K562 (cell line): ENCODE measurements around the gene ATXN1. TPM values are rescaled to one million over a fixed set of nuclear protein-coding genes. Genes with fewer than 3 reads are reported as not detected.

Experiments
- CBX1 ChIP-seq: sonication (generic); IDR thresholded peaks from 2 replicates; pipeline ENCODE4 v1.6.1; 2016; ENCODE audit warnings: antibody characterized with exemption, low read depth, mild to moderate bottlenecking
- CREB3 ChIP-seq: fragments of 450-650 bp; conservative IDR thresholded peaks from 2 replicates; pipeline ENCODE4 v1.6.1; 2016; ENCODE audit warnings: missing genetic modification characterization, low read depth, mild to moderate bottlenecking, missing compliant biosample characterization, moderate library complexity
- GATA2 ChIP-seq: sonication (generic); formaldehyde crosslinking; IDR thresholded peaks from 2 replicates; pipeline ENCODE4 v1.4.0; 2020; ENCODE audit warnings: mild to moderate bottlenecking, missing genetic modification reagents
- HOXB6 ChIP-seq: fragments of 250-450 bp; sonication (Bioruptor Pico); IDR thresholded peaks from 2 replicates; pipeline ENCODE4 v1.5.1; 2022; ENCODE audit warnings: mild to moderate bottlenecking, borderline replicate concordance
- MAX ChIP-seq: sonication (generic); formaldehyde crosslinking; IDR thresholded peaks from 2 replicates; pipeline ENCODE4 v1.9.0; 2022; ENCODE audit warnings: mild to moderate bottlenecking, missing genetic modification reagents
- NCOR1 ChIP-seq: fragments of 450-650 bp; IDR thresholded peaks from 2 replicates; pipeline ENCODE4 v1.6.1; 2016; ENCODE audit warnings: mild to moderate bottlenecking, moderate library complexity
- NR1H2 ChIP-seq: sonication (generic); formaldehyde crosslinking; IDR thresholded peaks from 2 replicates; pipeline ENCODE4 v1.4.0; 2020; ENCODE audit warnings: mild to moderate bottlenecking, missing genetic modification reagents
- RCOR1 ChIP-seq, 2 experiments: IDR thresholded peaks; 2 replicates each; pipeline ENCODE4 v1.6.1; 2012; ENCODE audit warnings: low read depth in 2 of 2, low read length in 2 of 2, borderline replicate concordance in 1 of 2, improper control_type of control experiment in 1 of 2
- RERE ChIP-seq: sonication (generic); formaldehyde crosslinking; IDR thresholded peaks from 2 replicates; pipeline ENCODE4 v1.8.0; 2023; ENCODE audit warnings: missing genetic modification reagents, mild to moderate bottlenecking, borderline replicate concordance
- SMAD2 ChIP-seq: fragments of 150-350 bp; IDR thresholded peaks from 2 replicates; pipeline ENCODE4 v1.6.1; 2014; ENCODE audit warnings: low read depth, mild to moderate bottlenecking, low read length
- SP1 ChIP-seq: sonication (generic); formaldehyde crosslinking; IDR thresholded peaks from 2 replicates; pipeline ENCODE4 v1.8.1; 2022; ENCODE audit warnings: mild to moderate bottlenecking, missing genetic modification reagents
- SRSF1 ChIP-seq: fragments of 200-400 bp; formaldehyde crosslinking; IDR thresholded peaks from 2 replicates; pipeline ENCODE4 v1.6.1; 2017; ENCODE audit warnings: mild to moderate bottlenecking, low read depth, low read length, moderate library complexity
- ZFP1 ChIP-seq: fragments of 450-650 bp; formaldehyde crosslinking; IDR thresholded peaks from 2 replicates; pipeline ENCODE4 v1.4.0; 2020; ENCODE audit warnings: mild to moderate bottlenecking, mixed read lengths
- ZNF316 ChIP-seq: fragments of 450-650 bp; IDR thresholded peaks from 2 replicates; pipeline ENCODE4 v1.6.1; 2016
- ZNF347 ChIP-seq: fragments of 450-650 bp; formaldehyde crosslinking; IDR thresholded peaks from 2 replicates; pipeline ENCODE4 v1.4.0; 2020; ENCODE audit warnings: low read depth, mild to moderate bottlenecking, moderate library complexity
- ZNF507 ChIP-seq: conservative IDR thresholded peaks from 2 replicates; pipeline ENCODE4 v1.6.1; 2017; ENCODE audit warnings: missing genetic modification characterization, missing compliant biosample characterization
- ZNF518B ChIP-seq: fragments of 250-450 bp; sonication (Bioruptor Pico); IDR thresholded peaks from 2 replicates; pipeline ENCODE4 v1.5.0; 2021; ENCODE audit warnings: mild to moderate bottlenecking, moderate library complexity
- ZNF644 ChIP-seq: fragments of 200-800 bp; sonication (Bioruptor generic); IDR thresholded peaks from 2 replicates; pipeline ENCODE4 v1.6.1; 2016; ENCODE audit warnings: low read depth, missing genetic modification characterization, missing compliant biosample characterization
- polyA plus RNA-seq, 8 experiments: library from polyadenylated mRNA; depleted of rRNA in 4 of 8; stranded (reverse) in 5 of 8; unstranded in 3 of 8; fragments of >200 nt; fragmentation: Nextera tagmentation in 2 of 8; fragmentation: Illumina TruSeq in 1 of 8; extraction: Ambion mirVana in 2 of 8; extraction: Trizol in 1 of 8; gene quantifications; 2 replicates each; pipeline versions ENCODE4 v1.2.1 to v1.2.3, GENCODE V29; 2011 to 2014; ENCODE audit warnings: inconsistent platforms in 1 of 8, missing spikeins in 1 of 8
- total RNA-seq, 7 experiments: library from RNA; depleted of rRNA in 6 of 7; stranded (reverse); fragments of >200 nt in 6 of 7; fragmentation: Illumina TruSeq in 2 of 7; extraction: Trizol in 2 of 7; gene quantifications; 2 replicates each; pipeline versions ENCODE4 v1.2.1 to v1.2.3, GENCODE V29; 2011 to 2021; ENCODE audit warnings: low replicate concordance in 1 of 7

The ATXN1 gene
- total and polyA plus RNA-seq, 9 of the 15 experiments (the other 6 are each of a cell fraction or from before 2014, with no cell fraction given) = under 0.01 to 1.2 (median 0.58) TPM

GRCh38 chr6:16760516-16761470 lies at the start of gene ATXN1 (continued):
- TF ChIP-seq RERE (CRISPR knock-in tag) (no peak), RCOR1 (IDR thresholded peaks at IDR 0.05; ENCODE audit: borderline replicate concordance in 1 of 2, low read depth in 2 of 2, low read length in 2 of 2) (no peak), ZNF644 (no peak), CREB3 (tag) (no peak), ZFP1 (CRISPR knock-in tag) (no peak), SP1 (CRISPR knock-in tag) (no peak), MAX (no peak), ZNF507 (tag) (no peak), ZNF518B (CRISPR knock-in tag) (no peak), ZNF347 (CRISPR knock-in tag) (no peak), SRSF1 (no peak), GATA2 (no peak), SMAD2 (no peak), NR1H2 (CRISPR knock-in tag) (no peak), CBX1 (no peak), HOXB6 (no peak), NCOR1 (no peak), ZNF316 (no peak)
